ENCODE measurements around the gene FICD. TPM values are rescaled to one million over a fixed set of nuclear protein-coding genes. Genes with fewer than 3 reads are reported as not detected.

The FICD gene
- total and polyA plus RNA-seq, 2 of the 13 experiments (the other 11 are each of a cell fraction or from before 2014, with no cell fraction given) = 0.99 to 3.0 TPM

DNA sequence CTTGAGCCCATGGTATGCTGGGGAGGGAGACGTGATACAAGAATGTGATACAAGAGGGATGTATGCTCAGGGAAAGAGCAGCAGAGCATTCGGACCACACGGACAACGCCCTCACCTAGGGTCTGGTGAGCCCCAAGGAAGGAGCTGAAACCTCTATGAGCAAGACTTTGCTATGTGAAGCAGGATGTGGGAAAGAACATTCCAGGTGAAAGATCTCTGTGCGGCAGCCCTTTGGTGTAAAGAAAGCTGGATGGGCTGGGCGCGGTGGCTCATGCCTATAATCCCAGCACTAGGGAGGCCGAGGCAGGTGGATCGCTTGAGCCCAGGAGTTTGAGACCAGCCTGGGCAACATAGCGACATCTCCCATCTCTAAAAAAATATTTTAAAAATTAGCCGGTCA lies 16.9 kb upstream of the FICD start:
- ChIA-PET CTCF (ENCODE audit: low intra/inter-chr PET ratio, low total read pairs) (no interaction called here), POLR2A (no interaction called here)
- H3K27me3 ChIP-seq (ENCODE audit: control insufficient read depth in 1 of 2, insufficient read depth in 2 of 2, low read length in 2 of 2) = peaks cover 0 to 4% of the 10 kb centered on the region in 2 experiments; a peak in 1 of 5 replicates
- peaks cover 6% of the 10 kb centered on the region for H3K9me3 ChIP-seq (ENCODE audit: low read length)
- H3K27ac ChIP-seq (ENCODE audit: extremely low read length, insufficient read depth, low read length) = no peak overlapping the region
- H3K4me3 ChIP-seq (replicated peaks in 1 of 3; ENCODE audit: insufficient read depth in 1 of 3, low read depth in 2 of 3, low read length in 3 of 3) = no peak overlapping the region
- ATAC-seq = no peak
- no peaks in the 10 kb centered on the region for H4K20me1 ChIP-seq (ENCODE audit: insufficient read depth, low read length)
- in situ Hi-C loops (cut with HindIII; ENCODE audit: extremely low pct_ligation_motif_present, low pct_unique_long_range_greater_than_20kb) = loop anchor here (10.0 kb wide), 1 partner anchor 493 kb away; no protein-coding TSS in a partner anchor
- BruUV-seq (replicated peaks) = no TSS peak
- no peaks in the 10 kb centered on the region for H3K79me2 ChIP-seq (ENCODE audit: insufficient read depth, low read length)
- WGBS (ENCODE audit: low lambda C conversion rate) = 58% methylated on average over 11 of the region's 11 CpGs
- no peaks in the 10 kb centered on the region for H3K36me3 ChIP-seq (replicated peaks in 1 of 2; ENCODE audit: control insufficient read depth in 1 of 2, insufficient read depth in 2 of 2, low read length in 2 of 2)
- TF ChIP-seq, protein P1, sequence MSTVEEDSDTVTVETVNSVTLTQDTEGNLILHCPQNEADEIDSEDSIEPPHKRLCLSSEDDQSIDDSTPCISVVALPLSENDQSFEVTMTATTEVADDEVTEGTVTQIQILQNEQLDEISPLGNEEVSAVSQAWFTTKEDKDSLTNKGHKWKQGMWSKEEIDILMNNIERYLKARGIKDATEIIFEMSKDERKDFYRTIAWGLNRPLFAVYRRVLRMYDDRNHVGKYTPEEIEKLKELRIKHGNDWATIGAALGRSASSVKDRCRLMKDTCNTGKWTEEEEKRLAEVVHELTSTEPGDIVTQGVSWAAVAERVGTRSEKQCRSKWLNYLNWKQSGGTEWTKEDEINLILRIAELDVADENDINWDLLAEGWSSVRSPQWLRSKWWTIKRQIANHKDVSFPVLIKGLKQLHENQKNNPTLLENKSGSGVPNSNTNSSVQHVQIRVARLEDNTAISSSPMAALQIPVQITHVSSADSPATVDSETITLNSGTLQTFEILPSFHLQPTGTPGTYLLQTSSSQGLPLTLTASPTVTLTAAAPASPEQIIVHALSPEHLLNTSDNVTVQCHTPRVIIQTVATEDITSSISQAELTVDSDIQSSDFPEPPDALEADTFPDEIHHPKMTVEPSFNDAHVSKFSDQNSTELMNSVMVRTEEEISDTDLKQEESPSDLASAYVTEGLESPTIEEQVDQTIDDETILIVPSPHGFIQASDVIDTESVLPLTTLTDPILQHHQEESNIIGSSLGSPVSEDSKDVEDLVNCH (CRISPR knock-in tag; IDR thresholded peaks at IDR 0.05) = no peak
- TF ChIP-seq, protein P2, sequence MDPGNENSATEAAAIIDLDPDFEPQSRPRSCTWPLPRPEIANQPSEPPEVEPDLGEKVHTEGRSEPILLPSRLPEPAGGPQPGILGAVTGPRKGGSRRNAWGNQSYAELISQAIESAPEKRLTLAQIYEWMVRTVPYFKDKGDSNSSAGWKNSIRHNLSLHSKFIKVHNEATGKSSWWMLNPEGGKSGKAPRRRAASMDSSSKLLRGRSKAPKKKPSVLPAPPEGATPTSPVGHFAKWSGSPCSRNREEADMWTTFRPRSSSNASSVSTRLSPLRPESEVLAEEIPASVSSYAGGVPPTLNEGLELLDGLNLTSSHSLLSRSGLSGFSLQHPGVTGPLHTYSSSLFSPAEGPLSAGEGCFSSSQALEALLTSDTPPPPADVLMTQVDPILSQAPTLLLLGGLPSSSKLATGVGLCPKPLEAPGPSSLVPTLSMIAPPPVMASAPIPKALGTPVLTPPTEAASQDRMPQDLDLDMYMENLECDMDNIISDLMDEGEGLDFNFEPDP (CRISPR knock-in tag; conservative IDR thresholded peaks at IDR 0.05) = no peak
- no peak overlapping the region for H3K4me2 ChIP-seq (ENCODE audit: low read depth, low read length)
- H3K9ac ChIP-seq (ENCODE audit: insufficient read depth, low read depth, low read length) = no peak overlapping the region
- H2AFZ ChIP-seq (ENCODE audit: low read length) = no peak overlapping the region
- FAIRE-seq = no peak
- no peak for DNase-seq (ENCODE audit: low spot score)
- intact Hi-C loops (cut with micrococcal nuclease; ENCODE audit: unreplicated experiment) = no loop called here
- no peaks in the 10 kb centered on the region for H3K4me1 ChIP-seq (ENCODE audit: insufficient read depth, low read length)

DNA sequence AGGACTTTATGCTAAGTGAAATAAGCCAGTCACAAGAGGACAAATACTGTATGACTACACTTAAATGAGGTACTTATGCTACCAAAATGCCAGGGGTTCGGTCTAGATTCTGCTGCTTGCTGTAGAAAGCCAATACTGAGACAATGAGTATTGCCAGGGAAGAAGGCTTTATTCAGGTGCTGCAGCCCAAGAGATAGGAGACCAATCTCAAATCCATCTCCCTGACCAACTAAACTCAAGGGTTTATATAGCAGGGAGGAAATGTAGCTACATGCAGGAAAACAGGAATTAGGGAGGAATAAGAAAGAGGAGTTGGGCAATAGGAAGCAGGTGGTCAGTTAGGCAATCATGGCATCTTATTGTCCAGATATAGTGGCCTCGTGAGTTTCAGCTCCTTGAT lies 12.2 kb upstream of the FICD start:
- H3K4me1 ChIP-seq (ENCODE audit: insufficient read depth, low read length) = no peaks in the 10 kb centered on the region
- H3K4me3 ChIP-seq (replicated peaks in 1 of 3; ENCODE audit: insufficient read depth in 1 of 3, low read depth in 2 of 3, low read length in 3 of 3) = no peak overlapping the region
- ATAC-seq (no peak), DNase-seq (ENCODE audit: low spot score) (no peak), FAIRE-seq (no peak)
- H3K27ac ChIP-seq (ENCODE audit: extremely low read length, insufficient read depth, low read length) = no peak overlapping the region
- intact Hi-C loops (cut with micrococcal nuclease; ENCODE audit: unreplicated experiment) = no loop called here
- H4K20me1 ChIP-seq (ENCODE audit: insufficient read depth, low read length) = no peaks in the 10 kb centered on the region
- H2AFZ ChIP-seq (ENCODE audit: low read length) = no peak overlapping the region
- TF ChIP-seq, protein P3, sequence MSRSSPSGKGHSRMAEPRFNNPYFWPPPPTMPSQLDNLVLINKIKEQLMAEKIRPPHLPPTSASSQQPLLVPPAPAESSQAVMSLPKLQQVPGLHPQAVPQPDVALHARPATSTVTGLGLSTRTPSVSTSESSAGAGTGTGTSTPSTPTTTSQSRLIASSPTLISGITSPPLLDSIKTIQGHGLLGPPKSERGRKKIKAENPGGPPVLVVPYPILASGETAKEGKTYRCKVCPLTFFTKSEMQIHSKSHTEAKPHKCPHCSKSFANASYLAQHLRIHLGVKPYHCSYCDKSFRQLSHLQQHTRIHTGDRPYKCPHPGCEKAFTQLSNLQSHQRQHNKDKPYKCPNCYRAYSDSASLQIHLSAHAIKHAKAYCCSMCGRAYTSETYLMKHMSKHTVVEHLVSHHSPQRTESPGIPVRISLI (CRISPR knock-in tag; IDR thresholded peaks at IDR 0.05; ENCODE audit: borderline replicate concordance) = no peak
- peak; percentile 98 for TF ChIP-seq ZNF124 (CRISPR knock-in tag; IDR thresholded peaks at IDR 0.05)
- TF ChIP-seq ZNF441 (CRISPR knock-in tag; IDR thresholded peaks at IDR 0.05; ENCODE audit: borderline replicate concordance) = peak; percentile 94
- no peak for TF ChIP-seq NFYC (CRISPR knock-in tag; IDR thresholded peaks at IDR 0.05)
- no peaks in the 10 kb centered on the region for H3K36me3 ChIP-seq (replicated peaks in 1 of 2; ENCODE audit: control insufficient read depth in 1 of 2, insufficient read depth in 2 of 2, low read length in 2 of 2)
- no peak overlapping the region for H3K9ac ChIP-seq (ENCODE audit: insufficient read depth, low read depth, low read length)
- H3K9me3 ChIP-seq (ENCODE audit: low read length) = peaks cover 12% of the 10 kb centered on the region
- WGBS (ENCODE audit: low lambda C conversion rate) = 0% methylated on average over 2 of the region's 2 CpGs
- H3K79me2 ChIP-seq (ENCODE audit: insufficient read depth, low read length) = no peaks in the 10 kb centered on the region
- BruUV-seq (replicated peaks) = no TSS peak
- no peak overlapping the region for H3K4me2 ChIP-seq (ENCODE audit: low read depth, low read length)
- in situ Hi-C loops (cut with HindIII; ENCODE audit: extremely low pct_ligation_motif_present, low pct_unique_long_range_greater_than_20kb) = no loop called here
- peaks cover 0 to 4% of the 10 kb centered on the region in 2 experiments; a peak in 1 of 5 replicates for H3K27me3 ChIP-seq (ENCODE audit: control insufficient read depth in 1 of 2, insufficient read depth in 2 of 2, low read length in 2 of 2)
- POLR2A ChIA-PET = no interaction called here
- CTCF ChIA-PET (ENCODE audit: low intra/inter-chr PET ratio, low total read pairs) = no interaction called here

Data from HepG2 (cell line).